ENCODE measurements around the gene CPLX1.

Gene CPLX1

DNA sequence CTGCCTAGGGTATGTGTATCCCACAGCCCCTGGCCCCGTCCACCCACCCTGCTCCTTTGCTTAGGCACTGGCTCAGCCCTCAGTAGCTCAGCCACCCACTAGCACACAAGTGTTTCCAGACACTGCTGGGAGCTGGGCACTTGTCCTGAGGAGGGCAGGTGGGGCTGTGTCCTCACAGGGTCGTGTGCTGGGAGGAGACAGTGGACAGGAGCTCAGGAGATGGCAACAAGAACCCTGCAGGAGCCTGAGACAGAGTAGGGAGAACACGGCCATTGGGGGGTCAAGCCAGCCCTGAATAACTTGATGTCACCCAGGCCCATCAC, 5.5 kb upstream of the CPLX1 start:
- no peak for DNase-seq

- DNase-seq: no peak
Observed at GRCh38 chr4:830601-831482, 4.9 kb upstream of the CPLX1 start.

DNA sequence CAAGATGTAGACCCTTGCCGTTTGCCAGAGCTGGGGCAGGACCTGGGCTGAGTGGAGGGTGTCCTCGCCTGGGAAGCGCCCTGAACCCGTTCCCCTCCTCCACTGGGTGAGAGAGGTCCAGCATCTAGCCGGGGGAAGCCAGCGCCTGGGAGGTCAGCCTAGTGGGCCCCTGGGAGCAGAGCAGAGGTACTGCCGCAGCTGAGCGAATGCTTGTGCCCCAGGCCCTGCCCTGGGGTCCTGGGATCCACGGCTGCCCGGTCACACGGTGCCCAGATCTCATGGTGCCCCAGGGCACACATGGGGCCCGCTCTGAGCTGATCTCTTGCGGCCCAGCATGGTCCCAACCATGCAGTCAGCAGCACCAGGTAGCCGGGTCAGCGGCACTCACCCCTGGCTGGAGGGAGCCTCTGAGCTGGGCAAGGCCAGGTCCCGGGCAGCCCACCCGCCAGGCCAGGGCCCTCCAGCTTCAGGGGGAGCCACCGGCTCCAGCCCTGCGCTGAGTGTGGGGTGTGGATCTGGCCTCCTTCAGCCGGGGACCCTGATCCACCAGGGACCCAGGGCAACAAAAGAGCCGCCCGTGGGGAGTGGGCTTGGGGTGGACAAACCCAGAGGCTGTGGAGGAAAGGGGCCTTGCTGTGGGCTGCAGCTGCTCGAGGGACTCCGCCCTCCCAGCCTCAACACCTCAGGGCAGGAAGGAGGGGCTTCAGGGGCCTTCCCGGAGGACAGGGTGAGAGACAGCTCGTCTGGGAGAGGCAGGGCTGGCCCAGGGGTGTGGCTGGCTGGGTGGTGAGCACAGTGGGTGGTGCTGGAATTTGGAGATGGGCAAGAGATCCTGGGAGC, 4.1 kb upstream of the CPLX1 start:
- DNase-seq: no peak

GRCh38 chr4:829291-829690, 3.4 kb upstream of the CPLX1 start:
- DNase-seq: no peak

DNA sequence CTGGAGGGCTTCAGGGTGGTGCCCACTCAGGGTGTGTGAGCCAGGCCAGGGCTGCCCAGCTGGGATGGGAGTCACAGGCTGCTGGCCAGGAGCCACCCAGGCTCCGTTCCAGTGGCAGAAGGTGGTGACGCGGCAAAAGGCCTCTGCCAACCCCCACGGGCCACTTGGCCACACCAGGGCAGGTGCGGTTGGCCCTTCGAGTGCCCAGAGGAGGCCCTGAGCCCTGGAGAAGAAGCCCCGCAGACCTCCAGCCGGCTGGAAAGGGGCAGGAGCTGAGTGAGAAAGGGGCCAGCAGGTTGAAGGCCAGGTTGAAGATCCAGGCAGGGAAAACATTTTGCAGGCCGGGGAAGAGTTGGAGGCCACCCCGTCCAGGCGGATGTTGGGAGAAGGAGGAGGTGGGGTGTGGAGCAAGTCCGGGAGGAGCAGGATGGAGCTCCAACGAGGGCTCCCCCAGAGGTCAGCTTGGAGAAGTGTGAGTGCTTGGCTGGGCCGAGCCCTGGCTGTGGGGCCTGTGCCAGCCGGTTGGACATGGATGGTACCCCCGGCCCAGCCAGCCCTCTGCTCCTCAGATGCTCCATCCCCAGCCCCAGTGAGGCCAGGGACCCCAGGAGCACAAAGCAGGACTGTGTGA, 2.8 kb upstream of the CPLX1 start:
- DNase-seq: peak; percentile 6 to 28

GRCh38 chr4:827209-828081, 1.5 kb upstream of the CPLX1 start:
- DNase-seq: peak in 1 of 2 experiments; percentile 17

DNA sequence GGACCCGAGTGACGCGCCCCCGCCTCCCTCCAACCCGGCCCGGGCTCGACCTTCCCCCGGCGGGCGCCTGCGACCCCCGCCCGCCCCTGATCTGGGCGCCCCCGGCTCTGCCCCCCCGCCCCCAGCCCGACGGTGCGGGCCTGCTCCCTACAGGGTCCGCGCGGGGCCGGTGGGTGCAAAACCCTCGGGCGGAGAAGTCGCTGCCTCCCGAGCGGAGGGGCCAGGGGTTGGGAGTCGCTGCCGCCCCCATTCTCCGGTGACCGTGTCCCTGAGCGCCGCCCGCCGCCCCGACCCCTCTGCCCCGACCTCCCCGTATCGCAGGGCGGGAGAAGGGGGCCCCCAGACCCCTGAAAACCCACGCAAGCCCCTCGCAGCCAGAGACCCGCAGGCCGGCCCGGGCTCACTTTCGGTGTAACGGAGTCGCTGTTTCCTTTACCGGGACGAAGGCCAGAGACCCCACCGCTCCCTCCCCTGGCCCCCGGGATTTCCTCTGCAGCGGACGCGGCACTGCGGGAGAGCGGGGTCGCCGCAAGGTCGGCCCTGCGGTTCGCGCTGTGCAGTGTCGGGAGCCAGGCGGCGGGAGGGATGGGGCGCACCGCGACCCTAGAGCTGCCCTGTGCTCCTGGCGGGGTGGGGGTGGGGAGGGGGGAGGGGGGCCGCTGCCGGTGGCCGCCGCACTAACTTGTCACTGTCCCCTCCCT, 729 bp upstream of the CPLX1 start:
- DNase-seq: peak in 1 of 2 experiments; percentile 29

- peak in 1 of 2 experiments; percentile 42 for DNase-seq
Observed at GRCh38 chr4:825063-825970, 612 bp downstream of the CPLX1 start.

DNA sequence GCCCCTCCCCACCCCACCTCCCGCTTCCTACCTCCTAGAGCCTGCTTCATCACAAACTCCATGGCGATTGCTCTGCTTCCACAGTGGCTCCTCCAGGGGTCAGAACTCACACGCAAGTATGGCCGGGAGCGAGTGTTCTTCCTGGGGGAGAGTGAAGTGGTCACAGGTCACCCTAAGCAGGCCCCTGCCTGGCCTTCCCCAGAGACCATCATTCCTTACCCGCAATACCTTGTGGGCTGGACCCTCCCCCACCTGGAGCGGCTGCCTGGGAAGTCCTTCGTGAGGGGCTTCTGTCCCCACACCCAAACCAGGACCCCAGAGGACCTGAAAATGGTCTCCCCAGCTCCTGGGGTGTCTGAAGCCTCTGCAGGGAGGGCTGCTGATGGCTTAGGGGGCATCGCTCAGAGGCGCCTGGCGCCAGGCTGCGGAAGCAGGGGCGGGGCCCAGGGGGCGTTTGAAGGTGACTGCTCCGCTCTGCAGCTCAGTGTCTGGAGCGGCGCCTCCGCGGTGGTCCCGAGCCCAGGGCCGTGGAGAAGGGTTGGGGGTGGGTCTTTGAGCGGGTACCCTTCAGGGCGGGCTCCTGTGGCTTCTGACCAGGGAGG, 1.4 kb downstream of the CPLX1 start:
- DNase-seq: no peak

- no peak for DNase-seq
Observed at GRCh38 chr4:823761-824460, 2.0 kb downstream of the CPLX1 start.

DNA sequence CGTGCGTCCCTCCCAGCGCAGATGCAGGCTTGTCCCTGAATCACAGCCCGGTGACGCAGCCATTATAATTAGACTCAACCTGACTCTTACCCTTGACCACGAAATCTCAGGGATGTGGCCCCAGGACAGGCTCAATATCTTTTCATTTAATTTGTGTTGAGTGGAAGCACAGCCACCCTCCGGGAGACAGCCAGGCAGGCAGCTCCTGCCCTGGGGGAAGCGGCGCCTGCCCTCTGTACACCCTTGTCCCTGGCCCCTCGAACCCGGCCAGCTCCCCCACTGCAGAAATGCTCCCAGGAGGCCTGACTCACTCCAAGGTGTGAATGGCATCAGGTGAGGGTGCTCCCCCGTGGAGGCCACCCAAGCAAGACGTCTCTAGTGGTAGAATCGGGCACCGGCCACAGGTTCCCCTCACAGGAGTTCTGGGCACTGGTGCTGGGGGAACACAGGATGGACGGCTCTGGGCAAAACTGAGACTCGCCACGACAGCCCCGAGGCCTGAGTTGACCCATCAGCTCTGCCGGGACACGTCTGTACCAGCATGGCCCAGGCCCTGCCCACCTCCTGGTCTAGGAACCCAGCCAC, 2.7 kb downstream of the CPLX1 start:
- no peak for DNase-seq

DNA sequence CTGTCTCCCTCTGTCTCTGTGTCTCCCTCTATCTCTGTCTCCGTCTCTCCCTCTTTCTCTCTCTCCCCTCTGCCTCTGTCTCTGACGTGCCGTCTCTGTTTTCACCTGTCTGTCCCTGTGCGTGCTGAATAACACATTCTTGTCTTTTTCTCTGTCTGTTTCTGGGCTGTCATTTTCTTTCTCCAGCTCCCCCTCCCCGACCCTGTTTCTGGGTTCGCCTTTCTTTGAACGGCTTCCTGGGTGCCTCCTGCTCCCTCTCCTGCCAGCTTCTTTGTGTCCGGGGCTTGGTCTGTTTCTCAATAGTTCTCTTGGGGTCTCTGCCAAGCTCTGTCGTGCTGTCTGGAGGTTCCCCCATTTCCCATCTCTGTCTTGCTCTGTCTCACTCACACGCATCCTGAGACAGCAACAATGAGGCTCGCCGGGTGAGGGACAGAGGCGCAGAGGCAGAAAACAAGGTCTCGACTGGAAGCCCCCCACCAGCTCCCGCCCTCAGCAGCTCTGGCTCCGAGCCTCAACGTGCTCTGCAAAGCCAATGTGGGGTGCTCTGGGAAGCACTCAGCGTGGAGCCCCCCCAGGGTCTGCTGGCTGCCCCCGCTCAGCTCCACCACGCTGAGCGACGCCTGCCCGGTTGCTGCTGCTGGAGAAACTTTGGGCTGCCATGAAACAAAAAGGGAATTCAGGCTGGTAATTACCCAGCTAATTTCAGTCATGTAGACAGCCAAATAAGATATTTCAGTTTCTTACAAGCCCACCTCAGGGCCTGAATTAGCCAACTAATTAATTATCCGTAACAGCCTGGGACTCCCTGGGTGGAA, 3.4 kb downstream of the CPLX1 start:
- no peak for DNase-seq

GRCh38 chr4:821631-822030, 4.3 kb downstream of the CPLX1 start:
- no peak for DNase-seq

GRCh38 chr4:821181-821591, 4.7 kb downstream of the CPLX1 start:
- DNase-seq: no peak

GRCh38 chr4:820230-821172, 5.4 kb downstream of the CPLX1 start:
- no peak for DNase-seq

DNA sequence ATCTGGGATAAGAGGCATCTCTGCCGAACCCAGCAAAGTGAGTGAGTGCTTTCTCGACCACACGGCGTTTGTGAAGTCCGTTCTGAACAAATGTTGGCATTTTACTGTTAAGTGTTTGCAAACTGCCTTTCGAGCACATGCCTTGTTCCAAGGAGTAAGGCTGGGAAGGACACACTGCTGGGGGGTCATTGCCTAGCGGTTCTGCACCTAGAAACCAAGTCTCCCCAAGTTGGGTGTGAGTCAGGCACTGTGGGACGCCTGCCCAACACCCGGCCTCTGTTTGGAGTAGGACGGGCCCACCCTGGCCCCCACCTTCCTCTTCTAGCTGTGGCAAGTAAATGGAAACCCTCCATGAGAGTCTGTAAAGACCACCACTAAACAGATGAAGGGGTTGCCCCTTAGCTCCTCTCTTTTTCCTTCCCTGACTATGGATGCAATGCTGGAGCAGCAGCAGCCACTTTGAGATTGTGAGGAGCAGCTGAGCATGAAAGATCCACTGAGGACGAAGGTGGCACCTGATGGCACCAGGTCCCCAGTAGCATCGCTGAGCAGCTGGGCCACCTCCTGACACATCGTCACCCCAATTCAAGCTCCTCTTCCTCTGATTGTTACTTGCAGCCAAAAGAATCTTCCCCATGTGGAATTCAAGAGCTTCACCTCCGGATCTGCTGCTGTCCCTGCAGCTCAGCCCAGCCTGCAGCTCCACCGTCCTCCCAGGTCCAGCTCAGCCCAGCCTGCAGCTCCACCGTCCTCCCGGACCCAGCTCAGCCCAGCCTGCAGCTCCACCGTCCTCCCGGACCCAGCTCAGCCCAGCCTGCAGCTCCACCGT, 6.3 kb downstream of the CPLX1 start:
- DNase-seq: no peak

Data from NCI-H526 (cell line).